Smooth muscle cell (in vitro differentiated cells): Measurements from ENCODE around the gene PTGES3L. TPM values are rescaled to one million over a fixed set of nuclear protein-coding genes. Genes with fewer than 3 reads are reported as not detected.

Experiments
- DNase-seq: peaks from one replicate; lab custom pipeline; 2025; ENCODE audit not compliant: unreplicated experiment; lab: John Stamatoyannopoulos, UW
- H2AFZ ChIP-seq: fragments of 200-600 bp; sonication (generic); 2 replicates; pipeline ENCODE4 v1.6.0; 2016; ENCODE audit warnings: antibody characterized with exemption, low read depth, mild to moderate bottlenecking
- H3F3A ChIP-seq: fragments of 200-600 bp; sonication (generic); 2 replicates; pipeline ENCODE4 v1.6.0; 2017; ENCODE audit warnings: antibody characterized with exemption, low read depth
- H3K27ac ChIP-seq: fragments of 200-600 bp; sonication (generic); 2 replicates; pipeline ENCODE4 v1.5.1; 2016; ENCODE audit warnings: low read depth, mild to moderate bottlenecking
- H3K27me3 ChIP-seq: fragments of 200-600 bp; sonication (generic); 2 replicates; pipeline ENCODE4 v1.6.1; 2016; ENCODE audit warnings: low read depth, mild to moderate bottlenecking
- H3K36me3 ChIP-seq: fragments of 200-600 bp; sonication (generic); 2 replicates; pipeline ENCODE4 v1.5.1; 2016; ENCODE audit warnings: low read depth
- H3K4me1 ChIP-seq: fragments of 200-600 bp; sonication (generic); 2 replicates; pipeline ENCODE4 v1.5.1; 2016; ENCODE audit warnings: low read depth
- H3K4me2 ChIP-seq: fragments of 200-600 bp; sonication (generic); 2 replicates; pipeline ENCODE4 v1.6.0; 2016; ENCODE audit warnings: mild to moderate bottlenecking
- H3K4me3 ChIP-seq: fragments of 200-600 bp; sonication (generic); 2 replicates; pipeline ENCODE4 v1.5.1; 2016; ENCODE audit warnings: mild to moderate bottlenecking
- H3K79me2 ChIP-seq: fragments of 200-600 bp; sonication (generic); 2 replicates; pipeline ENCODE4 v1.6.0; 2016; ENCODE audit warnings: low read depth, mild to moderate bottlenecking
- H3K9ac ChIP-seq: fragments of 200-600 bp; sonication (generic); 2 replicates; pipeline ENCODE4 v1.6.0; 2016; ENCODE audit warnings: low read depth
- H3K9me3 ChIP-seq: fragments of 200-600 bp; sonication (generic); replicated peaks from 2 replicates; pipeline ENCODE4 v1.5.1; 2016; ENCODE audit warnings: low read depth
- H4K20me1 ChIP-seq: fragments of 200-600 bp; sonication (generic); 2 replicates; pipeline ENCODE4 v1.6.0; 2016; ENCODE audit warnings: low read depth
- WGBS: methylation state at CpG from one replicate; pipeline ENCODE4 v1.1.7; 2016; ENCODE audit warnings: low lambda C conversion rate; 5-methylcytosine and 5-hydroxymethylcytosine counted together
- polyA plus RNA-seq: library from polyadenylated mRNA; unstranded; fragments of >200 nt; fragmentation: Nextera tagmentation; extraction: Ambion mirVana; gene quantifications from 2 replicates; pipeline ENCODE4 v1.2.1, GENCODE V29; 2016
- total RNA-seq: library from RNA; depleted of rRNA; stranded (reverse); fragments of >200 nt; gene quantifications from 2 replicates; pipeline ENCODE4 v1.2.3, GENCODE V29; 2014
- TF ChIP-seq, protein P1 (sequence below): fragments of 200-600 bp; sonication (generic); IDR thresholded peaks from 2 replicates; pipeline ENCODE4 v1.5.1; 2017; ENCODE audit warnings: borderline replicate concordance, mild to moderate bottlenecking, antibody characterized with exemption; ENCODE audit not compliant: insufficient read depth, poor library complexity, severe bottlenecking

The PTGES3L gene
- total and polyA plus RNA-seq, 2 experiments from 2014 or later, result 6.7 to 8.3 TPM

DNA sequence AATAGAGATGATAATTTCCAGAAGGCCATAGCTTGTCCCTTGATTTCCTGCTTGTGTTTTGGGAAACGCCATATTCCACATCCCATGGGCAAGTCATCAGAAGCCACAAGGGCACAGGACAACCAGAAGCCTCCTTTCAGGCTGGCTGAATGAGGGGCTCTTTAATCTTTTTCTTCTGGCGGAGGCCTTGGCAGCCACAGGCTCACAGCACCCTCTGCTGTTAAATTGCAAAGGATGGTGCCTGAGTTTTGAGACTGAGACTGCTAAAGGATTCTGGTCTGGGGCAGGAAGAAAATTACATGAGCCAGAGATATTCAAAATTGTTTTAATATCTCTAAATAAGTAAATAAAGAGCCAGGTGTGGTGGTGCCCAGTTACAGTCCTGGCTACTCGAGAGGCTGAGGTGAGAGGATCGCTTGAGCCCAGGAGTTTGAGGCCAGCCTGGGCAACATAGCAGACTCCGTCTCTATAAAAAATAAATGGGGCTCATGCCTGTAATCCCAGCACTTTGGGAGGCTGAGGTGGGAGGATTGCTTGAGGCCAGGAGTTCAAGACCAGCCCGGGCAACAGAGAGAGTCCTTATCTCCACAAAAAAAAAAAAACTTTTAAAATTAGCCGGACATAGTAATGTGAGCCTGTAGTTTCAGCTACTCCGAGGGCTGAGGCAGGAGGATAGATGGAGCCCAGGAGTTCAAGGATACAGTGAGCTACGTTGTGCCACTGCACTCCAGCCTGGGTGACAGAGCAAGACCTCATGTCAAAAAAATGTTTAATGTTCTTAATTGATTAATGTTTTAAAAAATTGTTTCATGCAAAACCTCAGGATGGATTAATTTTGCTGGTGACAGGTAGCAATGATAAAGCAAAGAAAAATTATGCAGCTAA lies 41.9 kb downstream of the PTGES3L start:
- 46% methylated on average over 9 of the region's 9 CpGs for WGBS
- Histone ChIP-seq H3F3A (no peaks in the 10 kb centered on the region), H3K9me3 (no peaks in the 10 kb centered on the region), H3K4me3 (no peak overlapping the region), H3K4me2 (no peak overlapping the region), H2AFZ (no peak overlapping the region), H3K9ac (no peak overlapping the region), H4K20me1 (no peaks in the 10 kb centered on the region), H3K27me3 (no peaks in the 10 kb centered on the region), H3K4me1 (no peaks in the 10 kb centered on the region), H3K79me2 (no peaks in the 10 kb centered on the region), H3K36me3 (no peaks in the 10 kb centered on the region), H3K27ac (no peak overlapping the region)
- no peak for DNase-seq
- TF ChIP-seq, protein P1, sequence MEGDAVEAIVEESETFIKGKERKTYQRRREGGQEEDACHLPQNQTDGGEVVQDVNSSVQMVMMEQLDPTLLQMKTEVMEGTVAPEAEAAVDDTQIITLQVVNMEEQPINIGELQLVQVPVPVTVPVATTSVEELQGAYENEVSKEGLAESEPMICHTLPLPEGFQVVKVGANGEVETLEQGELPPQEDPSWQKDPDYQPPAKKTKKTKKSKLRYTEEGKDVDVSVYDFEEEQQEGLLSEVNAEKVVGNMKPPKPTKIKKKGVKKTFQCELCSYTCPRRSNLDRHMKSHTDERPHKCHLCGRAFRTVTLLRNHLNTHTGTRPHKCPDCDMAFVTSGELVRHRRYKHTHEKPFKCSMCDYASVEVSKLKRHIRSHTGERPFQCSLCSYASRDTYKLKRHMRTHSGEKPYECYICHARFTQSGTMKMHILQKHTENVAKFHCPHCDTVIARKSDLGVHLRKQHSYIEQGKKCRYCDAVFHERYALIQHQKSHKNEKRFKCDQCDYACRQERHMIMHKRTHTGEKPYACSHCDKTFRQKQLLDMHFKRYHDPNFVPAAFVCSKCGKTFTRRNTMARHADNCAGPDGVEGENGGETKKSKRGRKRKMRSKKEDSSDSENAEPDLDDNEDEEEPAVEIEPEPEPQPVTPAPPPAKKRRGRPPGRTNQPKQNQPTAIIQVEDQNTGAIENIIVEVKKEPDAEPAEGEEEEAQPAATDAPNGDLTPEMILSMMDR, result peak; percentile 79

DNA sequence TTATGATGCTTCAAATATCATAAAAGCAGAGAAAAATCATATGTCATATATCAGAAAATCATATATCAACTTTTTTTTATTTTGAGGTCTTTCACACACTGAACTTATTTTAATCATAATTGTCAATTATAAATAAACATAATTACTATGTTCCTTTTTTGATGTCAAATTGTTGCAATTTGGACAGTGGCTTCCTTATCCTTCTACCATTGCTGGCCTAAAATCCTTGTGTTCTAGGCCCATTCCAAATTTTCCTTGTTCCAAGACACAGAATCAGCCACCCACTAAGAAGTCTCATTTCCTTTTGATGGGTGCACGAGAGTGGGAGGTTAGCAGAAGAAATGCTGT lies 50.4 kb downstream of the PTGES3L start:
- 84% methylated on average over 1 of the region's 1 CpG for WGBS
- H3K27me3 ChIP-seq, result no peaks in the 10 kb centered on the region
- no peaks in the 10 kb centered on the region for H3K9me3 ChIP-seq
- no peak overlapping the region for H2AFZ ChIP-seq
- H3K79me2 ChIP-seq, result no peaks in the 10 kb centered on the region
- no peak overlapping the region for H3K4me2 ChIP-seq
- H4K20me1 ChIP-seq, result no peaks in the 10 kb centered on the region
- no peaks in the 10 kb centered on the region for H3K36me3 ChIP-seq
- no peaks in the 10 kb centered on the region for H3K4me1 ChIP-seq
- peak overlapping the region; percentile 41 for H3K27ac ChIP-seq
- no peak overlapping the region for H3K9ac ChIP-seq
- no peak overlapping the region for H3K4me3 ChIP-seq
- no peak for DNase-seq
- TF ChIP-seq, protein P1, result no peak
- H3F3A ChIP-seq, result no peaks in the 10 kb centered on the region

GRCh38 chr17:42928714-42929496 lies 51.0 kb downstream of the PTGES3L start:
- no peaks in the 10 kb centered on the region for H4K20me1 ChIP-seq
- no peaks in the 10 kb centered on the region for H3K79me2 ChIP-seq
- H3K4me3 ChIP-seq, result no peak overlapping the region
- TF ChIP-seq, protein P1, result peak; percentile 51
- no peaks in the 10 kb centered on the region for H3K9me3 ChIP-seq
- H3K27me3 ChIP-seq, result no peaks in the 10 kb centered on the region
- 55% methylated on average over 9 of the region's 9 CpGs for WGBS
- DNase-seq, result no peak
- peak overlapping the region; percentile 6 for H3K9ac ChIP-seq
- no peaks in the 10 kb centered on the region for H3F3A ChIP-seq
- no peak overlapping the region for H3K4me2 ChIP-seq
- peak overlapping the region; percentile 41 for H3K27ac ChIP-seq
- H3K4me1 ChIP-seq, result no peaks in the 10 kb centered on the region
- H2AFZ ChIP-seq, result peak overlapping the region; percentile 51
- no peaks in the 10 kb centered on the region for H3K36me3 ChIP-seq
